GF-D8 (cell line): ENCODE data around the gene L3MBTL4.
"Not testable (repeated sequence)": the region's sequence is repeated elsewhere in the genome, so short reads cannot be mapped to it uniquely, and the experiment has no call there.

ENCODE experiments used
- DNase-seq: peaks from one replicate; lab custom pipeline; 2025; lab: John Stamatoyannopoulos, UW

The L3MBTL4 gene

DNA sequence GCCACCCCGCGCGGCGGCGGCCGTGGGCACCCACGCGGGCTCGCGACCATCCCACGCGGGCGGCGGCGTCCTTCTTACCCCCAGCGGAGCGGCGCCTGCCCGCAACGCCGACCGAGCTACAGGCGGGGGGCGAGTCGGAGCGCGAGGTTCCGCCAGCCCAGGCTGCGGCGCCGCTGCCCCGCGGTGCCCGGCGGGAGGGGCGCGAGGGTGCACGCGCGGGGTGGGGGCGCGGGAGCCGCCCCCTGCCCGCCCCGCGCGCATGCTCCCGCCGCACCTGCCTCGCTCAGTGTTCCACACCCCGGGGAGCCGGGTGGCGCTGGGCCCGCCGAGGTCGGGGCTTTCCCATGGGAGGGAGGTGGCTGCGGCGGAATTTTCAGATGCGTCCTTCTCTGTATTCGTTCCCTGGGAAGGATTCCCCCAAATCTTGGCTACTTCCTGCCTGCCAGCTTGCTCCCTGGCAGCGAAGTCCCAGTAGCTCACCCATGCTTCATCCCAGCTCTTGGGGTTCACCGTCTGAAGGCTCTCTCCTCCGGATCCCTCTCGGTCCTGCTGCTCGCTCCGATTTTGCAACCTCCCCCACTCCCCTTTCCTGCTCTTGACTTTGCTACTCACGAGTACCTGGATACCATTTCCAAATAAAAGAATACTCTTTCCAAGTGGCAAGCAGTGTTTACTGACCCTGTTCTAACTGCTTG lies at the start of gene L3MBTL4:
TSS of gene L3MBTL4 (minus strand) at position 189 of the 695 bp plus-strand sequence. CDS start 103,286 bp downstream, outside the sequence.
- no peak for DNase-seq

DNA sequence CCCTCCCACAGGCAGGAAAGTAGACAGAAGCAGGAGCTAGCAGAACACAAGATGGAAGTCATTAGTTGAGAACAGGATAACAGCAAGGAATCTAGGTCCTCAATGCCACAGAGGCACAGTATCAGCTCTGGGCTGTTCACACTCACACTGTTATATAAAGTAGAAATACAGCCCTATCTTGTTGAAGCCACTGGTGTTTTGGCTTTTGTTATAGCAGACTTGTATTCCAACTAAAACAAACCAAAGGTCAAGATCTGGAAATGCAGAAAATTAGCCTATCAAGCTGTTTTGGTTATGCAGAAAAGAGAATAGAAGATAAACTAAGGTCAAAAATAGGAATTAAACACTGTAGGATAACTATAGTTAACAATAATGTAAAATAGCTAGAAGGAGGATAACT lies 37.5 kb upstream of the L3MBTL4 start:
- DNase-seq: no peak

- DNase-seq: no peak
These were observed 34.5 kb upstream of the L3MBTL4 start for GRCh38 chr18:6449213-6449612.

- DNase-seq: no peak
These were observed 29.9 kb upstream of the L3MBTL4 start for GRCh38 chr18:6444466-6445228.

DNA sequence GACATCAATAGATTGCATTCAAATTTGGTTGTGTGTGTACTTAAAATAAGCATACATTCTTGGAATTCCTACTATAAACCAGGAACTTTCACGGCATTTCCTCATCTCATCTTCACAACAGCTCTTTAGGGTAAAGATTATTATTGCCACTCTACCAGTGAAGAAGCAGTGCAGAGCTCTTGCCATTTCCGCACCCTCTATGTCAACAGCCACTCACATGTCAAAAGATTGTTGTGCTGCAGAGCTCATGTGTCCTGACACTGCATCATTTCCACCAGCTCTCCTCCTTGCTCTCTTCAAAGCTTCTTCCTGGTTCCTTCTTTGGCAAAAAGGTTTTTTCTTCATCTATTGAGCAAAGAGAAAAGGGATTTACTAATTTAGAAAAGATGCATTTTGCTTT lies 26.5 kb upstream of the L3MBTL4 start:
- DNase-seq: no peak

DNA sequence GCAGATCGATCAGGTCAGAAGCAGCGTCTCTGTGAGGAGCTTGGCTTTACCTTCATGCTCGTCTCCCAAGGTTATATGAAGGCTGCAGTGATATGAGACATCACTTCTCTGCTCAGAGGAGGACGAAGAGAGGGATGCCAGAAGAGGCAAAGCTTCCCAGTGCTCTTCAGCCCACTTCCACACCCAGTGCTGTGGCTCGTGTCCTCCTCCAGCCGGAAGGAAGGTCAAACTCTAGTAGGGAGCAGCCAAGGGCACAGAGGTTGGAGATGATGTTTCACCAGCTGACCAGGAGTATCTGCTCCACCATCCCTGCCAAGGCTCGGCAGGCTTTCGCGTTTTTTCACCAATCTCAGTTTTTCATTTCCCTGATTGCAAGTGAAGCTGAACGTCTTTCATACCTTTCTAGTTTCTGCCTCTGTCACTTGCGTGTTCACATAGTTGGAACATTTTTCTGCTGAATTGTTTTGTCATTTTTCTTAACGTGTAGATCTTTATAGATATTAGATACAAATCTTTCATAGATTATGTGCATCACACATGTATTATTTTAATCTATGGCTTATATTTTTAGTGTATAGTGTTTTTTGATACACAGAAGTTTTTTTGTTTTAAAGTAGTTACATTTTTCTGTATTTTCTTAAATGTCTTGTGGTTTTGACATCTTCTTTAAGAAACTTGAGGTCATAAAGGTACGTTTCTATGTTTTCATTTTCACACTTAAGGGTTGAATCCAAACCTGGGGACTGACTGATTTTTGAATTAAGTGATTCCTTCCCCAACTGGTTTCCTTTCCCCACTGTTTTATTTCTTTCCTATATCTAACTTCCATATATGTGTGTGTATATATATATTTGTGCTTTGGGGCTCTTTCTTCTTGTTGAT lies 23.5 kb upstream of the L3MBTL4 start:
- no peak for DNase-seq

- no peak for DNase-seq
These were observed 21.0 kb upstream of the L3MBTL4 start for GRCh38 chr18:6435731-6436130.

DNA sequence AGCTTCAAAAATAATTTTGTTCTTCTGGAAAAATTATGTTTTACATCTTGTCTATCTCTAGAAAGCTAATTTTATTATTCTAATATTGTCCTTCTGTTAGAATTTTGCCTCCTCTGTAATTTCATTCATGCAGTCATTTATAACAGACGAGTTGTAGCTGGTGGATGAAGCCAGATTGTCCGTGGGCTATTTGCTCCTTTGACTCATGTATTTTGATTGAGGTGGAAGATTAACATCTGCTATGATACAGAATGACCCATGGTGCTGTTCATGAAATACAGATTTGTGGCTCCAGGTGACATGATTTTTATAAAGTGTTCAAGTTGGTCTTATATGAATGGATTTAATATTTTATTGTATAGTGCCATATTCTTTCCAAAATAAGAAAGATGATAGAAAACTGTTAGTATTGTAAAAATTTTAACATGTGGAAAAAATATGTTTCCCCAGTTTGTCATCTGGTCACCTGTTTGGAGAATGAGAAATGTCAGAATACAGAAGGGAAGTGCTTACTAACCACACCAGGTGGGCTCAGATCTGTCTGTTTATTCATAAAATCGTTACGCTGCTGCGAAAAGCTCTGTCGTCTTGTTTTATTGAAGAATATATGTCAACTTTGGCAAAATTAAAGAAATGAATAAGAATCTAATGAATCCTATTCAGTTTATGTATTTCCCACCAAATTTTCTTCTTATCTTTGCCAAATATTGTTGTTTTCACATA lies 20.4 kb upstream of the L3MBTL4 start:
- DNase-seq: no peak

DNA sequence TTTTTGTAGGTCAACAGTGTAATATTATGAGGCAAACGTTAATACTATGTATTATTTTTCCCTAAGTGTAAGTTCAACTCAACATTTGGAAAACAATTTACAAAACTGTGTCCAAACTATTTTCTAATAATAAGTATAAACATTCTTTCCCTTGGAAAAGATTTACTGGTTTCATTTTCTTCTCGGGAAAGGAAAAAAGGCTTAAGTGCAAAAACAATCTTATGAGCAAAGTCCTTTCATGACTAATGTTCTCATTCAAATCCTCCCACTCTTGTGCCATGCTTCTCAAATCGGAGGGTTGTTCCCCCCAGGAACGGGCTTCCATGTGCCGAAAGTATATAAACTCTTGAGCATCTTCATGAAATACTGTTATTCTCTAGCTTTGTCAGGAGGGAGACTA lies 19.8 kb upstream of the L3MBTL4 start:
- DNase-seq: no peak

DNA sequence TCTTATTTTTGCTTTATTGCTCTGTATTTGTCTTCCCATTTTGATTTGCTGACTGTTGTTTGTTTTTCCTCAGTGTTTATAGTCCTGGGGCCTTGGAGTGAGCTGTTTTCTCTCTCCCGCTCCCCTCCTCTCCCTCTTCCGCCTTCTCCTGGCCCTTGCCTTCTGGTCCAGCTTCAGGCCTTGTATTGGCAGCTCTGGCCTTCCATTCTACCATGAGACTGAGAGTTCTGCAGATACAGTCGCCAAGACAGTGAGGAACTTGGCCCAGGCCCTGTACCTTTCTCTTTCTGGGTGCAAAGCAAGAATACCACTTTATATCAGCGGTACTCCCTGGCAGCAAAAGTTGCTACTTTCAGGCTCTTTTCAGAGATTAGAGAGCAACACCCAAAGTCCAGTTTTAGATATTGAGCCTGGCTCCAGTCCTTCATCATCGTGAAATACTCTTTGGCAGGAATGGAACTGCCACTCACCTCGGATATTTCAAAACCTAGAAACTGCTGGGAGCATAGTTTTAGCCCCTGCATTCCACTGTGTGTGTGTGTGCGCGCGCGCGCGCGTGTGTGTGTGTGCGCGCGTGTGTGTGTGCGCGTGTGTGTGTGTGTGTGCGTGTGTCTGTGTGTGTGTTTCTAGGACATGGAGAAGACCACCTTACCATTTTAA lies 17.1 kb upstream of the L3MBTL4 start:
- no peak for DNase-seq

DNA sequence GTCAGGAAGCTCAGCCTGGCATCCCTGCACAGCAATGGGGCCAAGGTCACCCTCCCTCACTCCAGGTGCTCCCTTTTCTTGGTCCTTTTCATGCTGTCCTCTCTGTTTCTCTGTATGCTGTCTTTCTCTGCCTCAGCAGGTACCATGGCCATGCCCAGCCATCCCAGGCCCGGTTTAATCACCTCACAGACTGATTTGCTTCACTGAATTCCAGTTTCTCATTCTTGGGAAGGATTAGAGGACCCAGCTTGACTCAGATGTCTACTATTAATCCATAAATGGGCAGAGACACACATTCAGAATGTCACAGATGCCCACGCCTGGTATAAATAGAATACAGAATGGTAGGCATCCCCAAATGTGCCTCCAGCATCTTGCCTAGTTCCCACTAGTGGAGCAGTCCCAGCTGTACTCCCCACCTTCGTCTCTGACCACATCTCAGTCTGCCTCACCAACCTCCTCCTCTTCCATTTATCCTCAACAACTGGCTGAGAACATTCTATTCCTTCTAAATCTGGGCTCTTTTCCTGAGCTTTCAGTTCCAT lies 14.2 kb upstream of the L3MBTL4 start:
- no peak for DNase-seq

- no peak for DNase-seq
These were observed 12.6 kb upstream of the L3MBTL4 start for GRCh38 chr18:6427286-6427685.

DNA sequence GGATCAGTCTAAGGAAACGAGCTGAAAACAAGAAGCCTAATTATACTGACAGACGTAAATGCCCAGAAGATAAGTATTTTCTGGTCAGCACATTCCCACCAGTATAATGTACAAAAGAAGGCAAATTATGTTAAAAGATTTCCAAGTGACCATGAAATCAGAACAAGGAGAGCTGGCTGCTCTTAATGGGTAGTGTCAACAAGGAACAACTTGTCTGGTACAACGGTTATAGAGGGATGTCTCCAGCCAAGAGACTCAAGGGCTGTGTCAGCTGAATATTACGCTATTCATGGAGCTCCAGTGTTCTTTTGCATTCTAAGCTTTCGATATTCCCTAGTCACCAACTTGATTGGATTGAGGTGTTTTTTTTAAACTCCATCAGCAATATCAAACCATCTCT lies 8.6 kb upstream of the L3MBTL4 start:
- no peak for DNase-seq

- no peak for DNase-seq
These were observed 491 bp downstream of the L3MBTL4 start for GRCh38 chr18:6414118-6414722.

DNA sequence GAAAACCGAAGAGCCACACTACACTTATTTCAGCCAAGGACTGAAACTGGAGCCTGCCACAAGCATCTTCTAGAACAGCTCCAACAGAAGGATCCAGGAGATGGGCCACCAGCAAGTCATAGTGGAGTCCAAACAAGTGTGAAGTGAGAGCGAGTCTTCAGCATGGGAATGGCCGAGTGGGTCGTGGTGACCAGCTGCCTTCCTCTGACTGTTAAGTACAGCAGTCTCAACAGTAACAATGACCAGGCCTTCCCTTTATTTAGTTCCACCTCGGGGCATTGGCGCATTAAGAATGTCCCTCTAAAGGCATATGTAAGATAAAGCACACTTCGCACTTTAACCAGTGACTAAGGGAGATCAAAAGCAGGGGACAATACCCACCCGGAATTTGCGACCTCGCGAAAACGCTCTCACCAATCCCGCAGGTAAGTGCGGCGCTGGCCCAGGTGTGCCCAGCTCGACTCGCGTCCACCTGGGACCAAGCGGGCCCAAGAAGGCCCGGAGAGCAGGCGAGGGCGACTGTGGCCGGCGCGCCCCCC lies 1.1 kb downstream of the L3MBTL4 start:
- DNase-seq: no peak

GRCh38 chr18:6412933-6413472 lies 1.7 kb downstream of the L3MBTL4 start:
- DNase-seq: no peak

- no peak for DNase-seq
These were observed 3.3 kb downstream of the L3MBTL4 start for GRCh38 chr18:6411382-6411781.

- DNase-seq: no peak
These were observed 4.8 kb downstream of the L3MBTL4 start for GRCh38 chr18:6409933-6410332.

DNA sequence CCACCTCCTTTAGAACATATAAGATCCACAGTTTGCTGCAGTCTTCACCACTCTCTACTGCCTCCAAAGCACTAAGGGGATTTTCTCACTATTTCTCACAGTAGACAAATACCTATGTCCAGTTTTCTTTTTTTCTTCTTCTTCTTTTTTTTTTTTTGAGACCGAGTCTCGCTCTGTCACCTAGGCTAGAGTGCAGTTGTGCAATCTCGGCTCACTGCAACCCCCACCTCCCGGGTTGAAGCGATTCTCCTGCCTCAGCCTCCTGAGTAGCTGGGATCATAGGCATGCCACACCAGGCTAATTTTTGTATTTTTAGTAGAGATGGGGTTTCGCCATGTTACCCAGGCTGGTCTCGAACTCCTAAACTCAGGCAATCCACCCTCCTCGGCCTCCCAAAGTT lies 6.2 kb downstream of the L3MBTL4 start:
- DNase-seq: not testable (repeated sequence)

- no peak for DNase-seq
These were observed 7.7 kb downstream of the L3MBTL4 start for GRCh38 chr18:6406910-6407470.
